Endothelial cell of umbilical vein (primary cell): Measurements from ENCODE around the gene DENND5A. TPM values are rescaled to one million over a fixed set of nuclear protein-coding genes. Genes with fewer than 3 reads are reported as not detected.

ENCODE experiments used
- BruUV-seq: library from RNA; stranded (reverse); fragments of 400-500 nt; replicated peaks from 2 replicates; lab custom pipeline; 2021; lab: Mats Ljungman, UMichigan
- CTCF ChIA-PET: fragments of 300-600, 350-600 bp; sonication (Branson Sonifier 250); formaldehyde crosslinking; loops from one replicate; lab custom pipeline; 2021; ENCODE audit warnings: antibody characterized with exemption, inconsistent platforms; lab: Charles Lee
- POLR2A ChIA-PET: fragments of 300-600, 350-600 bp; sonication (Branson Sonifier 250); formaldehyde crosslinking; loops from one replicate; lab custom pipeline; 2021; ENCODE audit warnings: antibody characterized with exemption, inconsistent platforms; lab: Charles Lee
- DNase-seq: peaks from one replicate; pipeline ENCODE4 v3.0.0-alpha.2; 2011; ENCODE audit warnings: low read depth, low spot score
- FAIRE-seq: peaks from 2 replicates; lab custom pipeline; 2011; peaks lifted over from hg19 to GRCh38; lab: Jason Lieb, UNC
- H2AFZ ChIP-seq: 2 replicates; pipeline ENCODE4 v1.6.0; 2012; ENCODE audit warnings: low read depth, low read length, control low read depth, inconsistent platforms
- H3K27ac ChIP-seq: 2 replicates; pipeline ENCODE4 v1.5.1; 2011; ENCODE audit warnings: low read depth, mild to moderate bottlenecking, control low read depth, low read length, moderate library complexity; ENCODE audit not compliant: insufficient read depth
- H3K27me3 ChIP-seq, 2 experiments: 2 replicates each; pipeline versions ENCODE4 v1.6.0 to v1.6.1; 2011; ENCODE audit warnings: low read length in 2 of 2, mixed read lengths in 1 of 2; ENCODE audit not compliant: control insufficient read depth in 2 of 2, insufficient read depth in 2 of 2
- H3K36me3 ChIP-seq, 2 experiments: 2 replicates in 1 of 2; 3 replicates in 1 of 2; pipeline ENCODE4 v1.5.1; 2011; ENCODE audit warnings: low read length in 2 of 2, mild to moderate bottlenecking in 1 of 2, moderate library complexity in 1 of 2; ENCODE audit not compliant: control insufficient read depth in 2 of 2, insufficient read depth in 2 of 2; ENCODE audit errors: extremely low read depth in 1 of 2
- H3K4me1 ChIP-seq: 3 replicates; pipeline ENCODE4 v1.5.1; 2011; ENCODE audit warnings: mild to moderate bottlenecking, low read length; ENCODE audit not compliant: control insufficient read depth, insufficient read depth; ENCODE audit errors: extremely low read depth
- H3K4me2 ChIP-seq: 2 replicates; pipeline ENCODE4 v1.6.1; 2011; ENCODE audit warnings: low read length, control low read depth, mixed read lengths; ENCODE audit not compliant: insufficient read depth
- H3K4me3 ChIP-seq, 3 experiments: fragments of 200-600 bp in 1 of 3; sonication (generic), shearing (Covaris generic) in 1 of 3; replicated peaks in 1 of 3; 2 replicates each; pipeline ENCODE4 v1.5.1; 2011 to 2016; ENCODE audit warnings: control low read depth in 3 of 3, low read length in 3 of 3, mild to moderate bottlenecking in 2 of 3, inconsistent platforms in 1 of 3, low read depth in 1 of 3, moderate library complexity in 1 of 3; ENCODE audit not compliant: insufficient read depth in 1 of 3
- H3K79me2 ChIP-seq: 2 replicates; pipeline ENCODE4 v1.6.0; 2012; ENCODE audit warnings: low read length, inconsistent platforms; ENCODE audit not compliant: control insufficient read depth, insufficient read depth
- H3K9ac ChIP-seq: replicated peaks from 2 replicates; pipeline ENCODE3; 2011; ENCODE audit warnings: low read length, control low read depth; ENCODE audit not compliant: insufficient read depth; ENCODE audit errors: extremely low read depth
- H3K9me1 ChIP-seq: replicated peaks from 3 replicates; pipeline ENCODE4 v1.6.0; 2011; ENCODE audit warnings: mild to moderate bottlenecking, low read length; ENCODE audit not compliant: control insufficient read depth, insufficient read depth; ENCODE audit errors: extremely low read depth
- H3K9me3 ChIP-seq: replicated peaks from 2 replicates; pipeline ENCODE4 v1.5.1; 2012; ENCODE audit warnings: low read length, inconsistent platforms; ENCODE audit not compliant: control insufficient read depth, insufficient read depth
- H4K20me1 ChIP-seq: replicated peaks from 2 replicates; pipeline ENCODE3; 2011; ENCODE audit warnings: mild to moderate bottlenecking, low read length; ENCODE audit not compliant: control insufficient read depth, insufficient read depth; ENCODE audit errors: extremely low read depth
- CTCF ChIP-seq, 2 donors: IDR thresholded peaks; 1 replicate in 1 of 2; 2 replicates in 1 of 2; pipeline ENCODE4 v1.5.1; 2011; ENCODE audit warnings: low read length in 2 of 2, mild to moderate bottlenecking in 2 of 2, moderate library complexity in 2 of 2, control low read depth in 1 of 2, inconsistent platforms in 1 of 2, low read depth in 1 of 2; ENCODE audit not compliant: insufficient read depth in 1 of 2; ENCODE audit errors: extremely low read depth in 1 of 2
- EZH2 ChIP-seq: IDR thresholded peaks from 2 replicates; pipeline ENCODE4 v1.6.1; 2012; ENCODE audit warnings: borderline replicate concordance, low read depth, mild to moderate bottlenecking, moderate library complexity, low read length, inconsistent platforms; ENCODE audit not compliant: severe bottlenecking
- FOS ChIP-seq: IDR thresholded peaks from 2 replicates; pipeline ENCODE4 v1.6.1; 2011; ENCODE audit warnings: mild to moderate bottlenecking, low read length, moderate library complexity, borderline replicate concordance; ENCODE audit not compliant: insufficient read depth
- GATA2 ChIP-seq: IDR thresholded peaks from 2 replicates; pipeline ENCODE4 v1.7.0; 2011; ENCODE audit warnings: low read depth, mild to moderate bottlenecking, moderate library complexity, mixed read lengths, low read length; ENCODE audit not compliant: insufficient read length, insufficient read depth
- JUN ChIP-seq: IDR thresholded peaks from 2 replicates; pipeline ENCODE4 v1.6.1; 2011; ENCODE audit warnings: borderline replicate concordance, low read depth; ENCODE audit not compliant: insufficient read length, insufficient read depth
- MAX ChIP-seq: IDR thresholded peaks from 2 replicates; pipeline ENCODE4 v1.6.1; 2011; ENCODE audit not compliant: insufficient read depth, insufficient read length
- MYC ChIP-seq: IDR thresholded peaks from one replicate; pipeline ENCODE4 v1.6.1; 2011; ENCODE audit warnings: mild to moderate bottlenecking, low read depth, low read length
- POLR2A ChIP-seq: IDR thresholded peaks from 2 replicates; pipeline ENCODE4 v1.6.1; 2012; ENCODE audit warnings: low read depth, mild to moderate bottlenecking, control low read depth, low read length
- POLR2AphosphoS5 ChIP-seq: IDR thresholded peaks from 2 replicates; pipeline ENCODE4 v1.6.1; 2012; ENCODE audit warnings: low read depth, mild to moderate bottlenecking, control low read depth, low read length, moderate library complexity; ENCODE audit not compliant: insufficient read depth
- dilution Hi-C: fragments of 300-500 bp; cut with MboI; formaldehyde crosslinking; loops from one replicate; pipeline ENCODE4 v1.15.0; 2019; ENCODE audit warnings: low sequenced_read_pairs; ENCODE audit not compliant: extremely low pct_ligation_motif_present
- intact Hi-C: fragments of 100-400 bp; cut with micrococcal nuclease; formaldehyde crosslinking; loops from one replicate; pipeline ENCODE4 v1.10.0; 2022
- polyA plus RNA-seq, 4 experiments: library from polyadenylated mRNA; depleted of rRNA in 3 of 4; stranded (reverse) in 3 of 4; unstranded in 1 of 4; fragments of >200 nt; gene quantifications; 2 replicates each; pipeline versions ENCODE4 v1.2.1 to v1.2.3, GENCODE V29; 2011 to 2012; ENCODE audit warnings: missing spikeins in 1 of 4
- total RNA-seq: library from RNA; stranded (reverse); gene quantifications from 2 replicates; pipeline ENCODE4 v1.2.3, GENCODE V29; 2021

Gene DENND5A
- total and polyA plus RNA-seq, 2 donors (not counting 3 experiments of a cell fraction or from before 2014, with no cell fraction given): 116 to 220 TPM

DNA sequence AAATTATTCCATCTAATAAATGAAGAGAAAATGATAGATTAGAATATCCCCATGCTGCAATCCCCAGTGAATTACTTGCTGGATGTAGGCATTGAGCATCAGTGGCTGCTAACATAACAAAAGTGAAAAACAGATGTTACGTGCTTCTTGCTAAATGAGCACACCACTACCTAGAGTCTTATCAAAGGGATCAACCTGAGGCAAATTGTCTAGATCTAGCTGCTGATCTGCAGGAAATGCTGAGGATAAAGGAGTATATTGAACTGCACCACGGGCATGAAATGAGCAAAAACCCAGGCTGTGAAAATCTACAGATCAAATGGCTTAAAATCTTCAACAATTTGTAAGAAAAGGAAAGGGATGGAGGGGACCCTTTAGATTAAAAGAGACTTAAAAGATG is 128.4 kb downstream of the DENND5A start:
- Histone ChIP-seq H3K9ac (no peak overlapping the region), H3K4me2 (no peak overlapping the region), H3K27me3 (no peaks in the 10 kb centered on the region), H3K36me3 (peaks cover 3% of the 10 kb centered on the region in 2 experiments), H3K9me3 (no peaks in the 10 kb centered on the region), H3K27ac (no peak overlapping the region), H4K20me1 (no peaks in the 10 kb centered on the region), H3K79me2 (no peaks in the 10 kb centered on the region), H3K4me1 (peaks cover 37% of the 10 kb centered on the region), H3K4me3 (no peak overlapping the region), H2AFZ (no peak overlapping the region), H3K9me1 (no peaks in the 10 kb centered on the region)
- intact Hi-C loops (loop anchor here (1.0 to 5.0 kb wide), 6 partner anchors 46 to 448 kb away; partner anchors contain the start of genes NRIP3, SCUBE2 and TMEM9B), dilution Hi-C loops (no loop called here)
- DNase-seq: no peak
- no peak for FAIRE-seq
- CTCF ChIA-PET: interaction anchor here (2.6 to 4.3 kb wide), 3 partner anchors 43 to 177 kb away, joined by 33 to 248 read pairs (median 70); no protein-coding TSS in a partner anchor
- no TSS peak for BruUV-seq
- TF ChIP-seq GATA2 (no peak), POLR2A (no peak), JUN (no peak), MAX (no peak), CTCF (IDR thresholded peaks at IDR 0.05; ENCODE audit: extremely low read depth in 1 of 2, insufficient read depth in 1 of 2, low read depth in 1 of 2, low read length in 2 of 2) (no peak), EZH2 (no peak), POLR2AphosphoS5 (no peak), FOS (no peak), MYC (no peak)
- POLR2A ChIA-PET: no interaction called here
